HG02973 (cell line): ENCODE data around the gene FHAD1.
A peak's percentile ranks its signal among the peaks of the same experiment; 100 is the strongest.
"Not testable (repeated sequence)": the region's sequence is repeated elsewhere in the genome, so short reads cannot be mapped to it uniquely, and the experiment has no call there.

Source experiments
- ATAC-seq: cut with Tn5 transposase; IDR thresholded peaks from one replicate; pipeline ENCODE4 v1.9.1; 2021; ENCODE audit warnings: moderate library complexity; ENCODE audit not compliant: unreplicated experiment

FHAD1 gene

DNA sequence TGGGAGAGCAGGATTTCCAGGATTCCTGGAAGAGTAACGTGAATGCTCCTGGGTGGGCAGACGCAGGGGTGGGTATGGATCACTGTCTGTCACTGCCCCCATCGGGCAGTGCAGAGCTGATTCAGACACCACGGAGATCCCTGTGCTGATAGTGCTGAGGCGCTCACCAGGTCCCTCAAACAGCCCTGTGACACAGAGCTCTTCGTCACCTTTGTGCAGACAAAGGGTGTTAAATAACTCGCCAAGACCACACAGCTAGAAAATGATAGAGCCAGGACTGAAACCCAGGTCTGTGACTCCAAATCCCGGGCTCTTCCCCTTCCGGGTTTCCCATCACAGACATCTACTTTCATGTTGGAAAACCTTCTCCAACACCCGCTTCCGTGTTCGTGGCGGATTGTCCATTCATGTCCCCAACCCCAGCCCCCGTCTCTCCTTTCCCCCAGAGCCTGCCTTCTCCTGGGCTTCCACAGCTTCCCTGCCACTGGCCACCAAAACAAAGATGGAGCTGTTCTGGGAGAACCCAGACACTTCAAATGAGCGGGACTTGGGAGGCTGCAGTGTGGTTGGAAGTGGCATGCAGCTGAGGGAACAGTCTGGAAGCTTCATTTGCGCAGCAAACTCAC, 165.3 kb downstream of the FHAD1 start:
- ATAC-seq: no peak

DNA sequence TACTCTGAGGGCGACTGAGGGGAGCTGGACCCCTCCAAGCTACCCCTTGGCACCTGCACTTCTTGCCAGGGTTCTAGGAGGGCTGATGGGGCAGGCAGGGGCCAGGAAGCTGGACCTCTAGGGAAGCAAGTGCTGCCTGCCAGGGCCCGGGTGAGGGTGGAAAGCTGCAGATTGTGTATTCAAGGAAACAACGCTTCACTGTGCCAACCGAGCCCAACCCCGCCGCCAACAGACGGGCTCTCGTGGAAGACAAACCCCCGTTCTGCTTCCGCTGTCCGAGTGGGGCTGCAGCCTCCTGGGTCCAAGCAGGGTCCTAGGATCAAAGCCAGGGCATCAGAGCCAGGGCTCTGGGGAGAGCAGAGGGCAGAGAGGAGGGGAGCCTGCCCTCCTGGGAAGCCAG, 165.8 kb downstream of the FHAD1 start:
- ATAC-seq: no peak

DNA sequence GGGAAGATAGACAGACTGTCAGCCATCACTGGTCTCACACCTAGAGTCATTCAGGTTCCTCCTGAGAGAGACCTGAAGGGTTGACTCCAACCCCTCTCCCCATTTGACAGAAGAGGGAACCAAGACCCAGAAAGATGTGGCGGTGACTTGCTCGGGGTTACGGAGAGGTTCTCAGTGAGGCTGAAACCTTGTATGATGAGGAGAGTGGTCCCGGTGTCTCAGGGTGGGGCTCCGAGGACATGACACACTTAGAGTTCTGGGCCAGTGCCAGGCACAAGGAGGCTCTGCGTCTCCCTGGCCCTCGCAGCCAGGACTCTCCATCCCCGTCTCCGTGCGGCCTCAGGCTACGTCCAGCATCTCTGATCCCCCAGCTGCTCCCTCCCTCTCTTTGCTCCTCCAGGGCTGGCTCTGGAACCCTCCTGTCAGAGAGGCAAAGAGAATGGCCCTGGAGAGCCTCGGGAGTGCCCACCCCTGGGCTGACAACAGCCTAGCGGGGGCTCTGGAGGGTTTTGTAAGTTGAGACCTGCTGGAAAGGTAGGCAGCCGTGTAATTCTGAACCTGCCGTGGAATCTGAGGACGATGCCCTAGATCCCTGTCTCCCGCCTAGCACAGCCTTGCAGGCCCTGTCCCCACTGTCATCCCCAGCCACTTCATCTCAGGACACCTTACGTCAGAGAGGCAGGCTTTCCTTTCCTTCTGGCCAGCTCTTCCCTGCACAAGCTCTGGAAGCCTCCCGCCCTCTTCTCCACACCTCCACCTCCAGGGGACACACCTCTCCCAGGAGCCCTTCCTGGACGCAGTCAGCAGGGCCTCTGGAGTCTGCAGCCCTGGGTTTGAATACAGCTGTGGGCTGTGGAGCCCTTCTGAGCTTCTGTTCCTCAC, 166.8 kb downstream of the FHAD1 start:
- ATAC-seq: no peak

DNA sequence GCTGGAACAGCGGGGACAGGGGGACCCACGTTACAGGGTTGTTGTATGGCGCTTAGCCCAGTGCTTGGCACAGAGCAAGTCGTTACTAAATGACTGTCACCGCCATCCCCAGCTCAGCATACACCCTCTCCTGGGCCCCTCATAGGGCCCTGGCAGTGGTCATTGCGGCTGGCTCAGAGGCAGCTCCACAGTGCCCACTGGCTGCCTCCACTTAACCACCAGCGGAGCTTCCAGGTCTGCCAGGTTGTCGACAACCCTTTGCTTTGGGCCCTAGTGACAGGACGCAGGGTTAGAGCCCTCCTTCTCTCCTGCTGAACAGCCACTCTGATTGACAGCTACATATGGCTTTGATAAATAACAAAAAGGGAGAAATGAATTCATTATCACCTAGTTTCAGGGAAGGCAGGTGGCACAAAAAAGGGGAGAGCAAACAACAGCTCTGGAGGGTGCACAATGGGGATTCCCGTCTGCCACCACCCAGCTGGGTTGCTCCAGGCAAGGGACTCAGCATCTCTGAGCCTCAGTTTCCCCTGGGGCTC, 167.5 kb downstream of the FHAD1 start:
- ATAC-seq: no peak

DNA sequence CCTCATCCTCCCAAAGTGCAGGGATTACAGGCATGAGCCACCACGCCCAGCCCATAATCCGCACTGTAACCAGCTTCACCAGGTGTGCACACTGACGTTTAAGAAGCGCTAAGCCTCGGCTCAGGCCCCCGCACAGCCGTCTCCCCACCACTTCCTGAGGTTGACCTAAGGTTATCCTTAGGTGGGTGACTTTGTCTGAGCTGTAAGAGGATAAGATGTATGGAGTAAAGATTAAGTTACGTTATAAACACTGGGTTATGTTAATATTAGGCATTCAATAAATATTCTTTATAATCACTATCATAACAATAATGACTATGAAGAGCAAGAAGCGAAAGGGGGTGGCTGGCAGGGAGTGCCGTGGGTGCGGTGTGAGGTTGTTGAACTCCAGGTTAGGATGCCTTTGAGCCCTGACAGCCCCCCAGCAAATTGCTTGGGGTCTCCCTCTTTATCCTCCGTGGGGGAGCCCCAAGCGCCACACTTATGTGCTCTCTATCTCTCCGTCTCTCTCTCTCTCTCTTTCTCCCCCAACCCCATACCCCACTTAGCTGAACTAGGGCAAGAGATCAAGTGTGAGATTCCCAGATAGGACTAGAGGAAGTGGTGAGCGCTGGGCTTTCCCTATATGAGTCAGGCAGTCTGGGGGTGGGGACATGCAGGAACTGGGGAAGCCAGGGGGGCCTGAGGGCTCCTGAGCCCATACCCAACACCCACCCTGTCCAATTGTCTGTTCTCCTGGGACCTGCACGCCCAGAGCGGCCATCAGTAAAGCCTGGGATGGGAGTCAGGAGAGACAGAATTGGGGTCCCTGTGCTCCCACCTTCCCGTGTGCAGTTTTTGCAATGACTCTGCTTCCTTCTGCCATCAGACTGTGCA, 170.3 kb downstream of the FHAD1 start:
- ATAC-seq: peak; percentile 34

DNA sequence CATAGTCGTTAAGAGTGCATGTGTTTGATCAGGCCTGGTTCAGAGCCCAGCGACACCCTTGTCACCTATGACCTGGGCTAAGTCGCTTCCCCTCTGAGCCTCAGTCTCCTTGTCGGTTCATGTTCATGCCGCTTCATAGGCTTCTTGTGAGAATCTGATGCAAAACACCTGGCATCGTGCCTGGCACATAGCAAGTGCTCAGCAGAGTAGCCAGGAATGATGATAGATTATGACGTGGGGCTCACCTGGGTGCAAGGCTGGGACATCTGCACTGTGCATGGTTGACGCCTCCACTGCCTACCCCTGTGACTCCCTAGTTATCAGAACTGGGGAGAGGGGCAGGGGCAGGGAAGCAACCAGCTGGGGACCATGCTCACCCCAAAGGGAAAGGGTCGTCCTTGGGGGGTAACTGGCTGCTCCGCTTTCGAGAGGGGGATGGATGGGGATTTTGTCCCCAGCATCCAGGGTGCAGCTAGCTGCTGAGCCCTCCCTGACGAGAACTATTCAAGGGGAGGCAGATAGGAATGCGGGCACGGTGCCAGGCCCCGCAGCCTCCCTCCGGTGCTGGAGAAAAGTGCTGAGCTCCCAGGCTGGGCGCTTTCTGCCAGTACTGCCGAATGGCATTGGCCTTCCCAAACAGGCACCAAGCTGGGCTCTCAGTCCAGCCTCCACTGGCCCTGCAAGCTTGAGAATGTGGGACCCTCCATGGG, 171.9 kb downstream of the FHAD1 start:
- no peak for ATAC-seq

DNA sequence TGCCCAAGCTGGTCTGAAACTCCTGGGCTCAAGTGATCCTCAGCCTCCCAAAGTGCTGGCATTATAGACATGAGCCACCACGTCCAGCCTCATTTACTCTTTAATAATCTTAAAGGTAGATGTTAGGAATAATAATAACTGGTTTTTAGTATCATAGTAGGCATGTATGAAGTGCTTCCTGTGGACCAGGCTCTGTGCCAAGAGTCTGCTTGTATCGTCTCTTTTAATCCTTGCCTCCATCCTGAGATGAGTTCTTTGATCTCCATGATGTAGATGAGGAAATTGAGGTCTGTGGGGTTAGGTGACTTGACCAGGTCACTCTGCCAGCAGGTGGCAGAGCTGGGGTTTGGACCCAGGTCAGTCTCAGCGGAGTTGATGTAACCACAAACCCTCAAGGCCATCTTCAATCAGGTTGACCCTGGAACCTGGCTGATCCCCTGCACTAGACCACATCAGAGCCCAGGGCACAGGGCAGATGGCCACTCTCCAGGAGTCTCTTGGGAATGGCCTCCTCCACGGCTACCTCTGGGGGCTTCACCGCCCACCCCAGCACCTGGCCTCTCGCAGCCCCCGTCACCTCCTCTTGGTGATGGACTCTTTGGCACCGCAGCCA, 173.9 kb downstream of the FHAD1 start:
- ATAC-seq: no peak

DNA sequence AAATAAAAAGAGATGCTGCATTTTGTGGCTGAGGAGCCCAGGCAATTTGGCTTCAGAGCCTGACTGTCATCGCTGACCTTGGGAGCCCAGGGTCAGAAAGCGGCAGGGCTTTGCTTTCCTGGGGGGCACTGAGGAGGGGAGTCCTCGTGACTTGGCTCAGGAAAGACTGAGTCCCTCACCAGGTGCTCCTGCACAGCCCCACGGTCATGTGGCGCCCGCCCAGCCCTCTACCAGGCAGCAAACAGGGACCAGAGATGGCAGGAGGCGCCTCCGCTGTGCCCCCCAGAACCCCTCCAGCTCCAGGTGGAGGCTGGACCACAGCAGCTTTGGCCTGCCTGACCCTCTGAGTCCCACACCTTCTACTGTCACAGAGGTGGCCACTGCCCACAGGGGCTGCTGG, 175.8 kb downstream of the FHAD1 start:
- no peak for ATAC-seq

DNA sequence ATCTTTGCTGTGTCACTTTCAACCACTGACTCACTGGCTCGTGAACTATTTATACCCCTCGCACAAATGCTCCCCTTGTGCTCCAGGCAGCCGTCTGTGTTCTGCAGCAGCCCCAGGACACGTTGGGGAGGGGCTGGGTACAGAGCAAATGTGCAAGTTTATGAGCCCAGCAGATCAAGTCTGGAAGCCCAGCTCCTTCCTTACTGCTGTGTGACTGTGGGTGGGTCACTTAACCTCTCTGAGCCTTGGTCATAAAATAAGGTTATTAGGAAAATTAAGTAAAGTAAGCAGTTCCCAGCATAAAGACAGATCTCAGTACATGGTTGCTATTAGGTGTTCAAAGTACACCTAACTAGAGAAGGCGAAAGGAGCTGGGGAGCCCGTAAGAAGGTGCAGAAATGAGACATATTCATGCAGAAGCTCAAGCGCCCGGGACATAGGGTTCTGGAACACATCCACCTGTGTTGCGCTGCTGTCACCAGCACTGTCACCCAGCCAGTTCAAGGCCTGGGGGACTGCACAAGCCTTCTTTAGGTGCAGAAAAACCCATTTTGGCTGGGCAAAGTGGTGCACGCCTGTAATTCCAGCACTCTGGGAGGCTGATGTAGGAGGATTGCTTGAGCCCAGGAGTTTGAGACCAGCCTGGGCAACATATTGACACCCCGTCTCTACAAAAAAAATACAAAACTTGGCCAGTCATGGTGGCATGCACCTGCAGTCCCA, 176.5 kb downstream of the FHAD1 start:
- no peak for ATAC-seq

DNA sequence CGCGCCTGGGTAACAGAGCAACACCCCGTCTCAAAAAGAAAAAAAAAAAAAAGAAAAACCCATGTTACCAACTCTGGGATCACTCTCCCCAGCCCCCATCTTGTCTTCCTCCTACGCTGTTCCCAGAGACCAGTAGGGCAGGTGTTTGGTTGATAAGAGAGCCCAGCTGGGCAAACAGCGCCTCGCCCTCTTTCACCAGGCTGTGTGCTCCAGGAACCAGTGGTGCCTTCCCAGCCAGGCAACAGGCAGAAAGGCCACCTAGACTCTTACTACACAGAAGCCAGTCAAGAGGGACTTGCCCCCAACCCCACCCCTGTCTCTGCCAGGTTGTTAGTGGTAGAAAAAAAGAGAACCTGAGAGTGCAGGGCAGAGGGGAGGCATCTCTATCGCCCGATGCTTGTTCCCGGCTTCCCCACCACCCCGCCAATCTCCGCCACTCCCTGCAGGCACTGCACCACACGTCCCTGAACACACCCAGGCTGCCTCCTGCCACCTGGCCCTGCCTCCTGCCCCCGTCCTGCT, 177.2 kb downstream of the FHAD1 start:
- ATAC-seq: no peak

DNA sequence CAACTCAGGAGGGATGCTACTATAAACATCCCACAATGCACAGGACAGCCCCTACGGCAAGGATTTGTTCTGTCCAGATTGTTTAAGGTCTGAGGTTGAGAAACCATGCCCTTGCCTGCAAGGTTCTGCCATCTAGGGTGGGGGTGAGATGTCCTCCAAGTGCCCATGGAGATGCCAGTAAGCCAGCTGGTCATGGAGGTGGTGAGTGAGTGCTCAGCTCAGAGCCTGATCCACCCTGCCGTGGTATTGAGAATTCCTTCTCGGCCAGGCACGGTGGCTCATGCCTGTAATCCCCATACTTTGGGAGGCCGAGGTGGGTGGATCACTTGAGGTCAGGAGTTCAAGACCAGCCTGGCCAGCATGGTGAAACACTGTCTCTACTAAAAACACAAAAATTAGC, 178.0 kb downstream of the FHAD1 start:
- no peak for ATAC-seq

DNA sequence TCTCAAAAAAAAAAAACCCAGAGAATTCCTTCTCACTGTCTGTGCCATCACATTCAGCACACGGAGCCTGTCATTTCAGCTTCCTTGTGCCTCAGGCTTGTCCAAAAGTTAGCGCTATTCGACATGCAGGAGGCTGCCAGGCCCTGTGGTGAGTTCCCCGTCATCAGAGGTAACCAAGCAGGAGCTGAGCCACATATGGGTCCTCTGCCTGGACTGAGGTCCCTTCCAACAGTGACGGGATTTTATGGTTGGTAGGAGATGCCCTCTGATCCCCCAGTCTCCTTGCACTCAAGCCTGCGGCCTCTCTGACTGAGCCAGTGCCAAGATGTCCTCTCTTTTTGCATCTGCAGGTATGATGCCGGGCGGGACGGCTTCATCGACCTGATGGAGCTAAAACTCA, 178.5 kb downstream of the FHAD1 start:
- ATAC-seq: no peak

DNA sequence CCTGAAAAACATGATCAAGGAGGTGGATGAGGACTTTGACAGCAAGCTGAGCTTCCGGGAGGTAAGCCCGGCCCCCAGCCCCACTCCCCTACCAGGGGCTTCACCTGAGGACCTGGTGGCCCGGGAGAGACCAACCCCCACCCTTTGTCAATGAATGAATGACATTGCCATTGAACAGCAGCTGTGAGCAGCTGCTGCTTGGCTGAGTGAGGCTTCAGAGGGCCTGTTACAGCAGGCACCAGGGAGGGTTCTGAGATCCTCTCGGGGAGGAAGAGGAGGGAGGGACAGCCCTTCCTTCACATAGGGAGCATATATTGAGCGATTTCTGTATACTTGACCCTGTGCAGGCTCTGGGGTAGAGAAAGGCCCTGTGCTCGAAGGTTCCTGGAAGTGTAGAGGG, 178.9 kb downstream of the FHAD1 start:
- ATAC-seq: no peak

DNA sequence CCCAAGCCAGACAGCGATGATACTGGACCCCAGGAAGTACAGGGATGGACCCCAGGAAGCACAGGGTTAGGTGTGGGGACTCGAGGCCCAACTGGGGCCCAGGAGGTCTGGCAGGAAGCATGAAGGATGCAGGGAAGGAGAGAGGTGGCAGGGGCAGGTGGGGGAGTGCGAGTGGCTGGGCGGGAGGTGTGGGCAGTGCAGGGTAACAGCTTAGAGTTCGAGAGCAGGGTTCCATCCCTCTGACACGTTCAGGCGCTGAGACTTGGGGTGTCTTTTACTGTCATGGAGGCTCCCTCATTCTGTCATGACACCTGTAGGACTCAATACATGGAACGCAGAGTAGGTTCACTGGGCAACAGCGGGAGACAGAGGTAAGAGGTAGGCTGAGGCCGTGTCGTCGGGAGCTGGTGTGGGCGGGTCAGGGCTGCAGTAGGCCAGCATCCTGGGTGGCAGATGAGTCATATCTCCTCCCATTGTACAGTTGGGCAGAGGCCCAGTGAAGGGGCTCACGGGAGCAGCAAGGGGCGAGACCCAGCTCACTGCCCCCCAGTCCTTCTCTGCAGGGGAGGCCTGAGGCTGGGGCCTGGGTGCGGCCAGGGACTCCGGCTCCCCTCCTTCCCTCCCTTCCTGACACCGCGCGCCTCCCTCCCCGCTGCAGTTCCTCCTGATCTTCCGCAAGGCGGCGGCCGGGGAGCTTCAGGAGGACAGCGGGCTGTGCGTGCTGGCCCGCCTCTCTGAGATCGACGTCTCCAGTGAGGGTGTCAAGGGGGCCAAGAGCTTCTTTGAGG, 179.7 kb downstream of the FHAD1 start:
- no peak for ATAC-seq

DNA sequence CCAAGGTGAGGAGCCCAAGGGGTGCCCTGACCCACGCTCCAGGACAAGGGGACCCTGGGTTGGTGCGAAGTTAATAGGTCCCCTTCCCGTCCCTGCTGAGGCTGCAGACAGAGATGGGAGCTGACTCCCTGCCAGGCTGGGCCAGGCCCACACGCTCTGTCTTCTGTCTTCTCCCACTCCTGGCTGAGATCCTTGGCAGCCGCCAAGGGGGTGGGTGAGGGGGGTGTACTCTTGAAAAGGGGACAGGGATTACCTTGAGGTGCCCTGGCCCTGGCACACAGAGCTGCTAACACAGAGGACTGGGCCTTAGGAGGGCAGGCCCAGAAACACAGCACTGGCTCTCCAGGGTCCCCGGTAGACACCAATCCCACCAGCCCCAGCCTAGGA, 180.2 kb downstream of the FHAD1 start:
- ATAC-seq: no peak

DNA sequence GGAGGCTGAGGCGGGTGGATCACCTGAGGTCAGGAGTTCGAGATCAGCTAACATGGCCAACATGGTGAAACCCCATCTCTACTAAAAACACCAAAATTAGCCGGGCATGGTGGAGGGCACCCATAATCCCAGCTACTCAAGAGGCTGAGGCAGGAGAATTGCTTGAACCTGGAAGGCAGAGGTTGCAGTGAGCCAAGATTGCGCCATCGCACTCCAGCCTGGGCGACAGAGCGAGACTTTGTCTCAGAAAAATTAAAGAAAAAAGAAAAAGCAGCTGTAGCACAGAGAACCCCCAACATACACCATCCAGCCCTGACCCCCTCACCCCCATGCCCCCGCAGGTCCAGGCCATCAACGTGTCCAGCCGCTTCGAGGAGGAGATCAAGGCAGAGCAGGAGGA, 181.2 kb downstream of the FHAD1 start:
- not testable (repeated sequence) for ATAC-seq

DNA sequence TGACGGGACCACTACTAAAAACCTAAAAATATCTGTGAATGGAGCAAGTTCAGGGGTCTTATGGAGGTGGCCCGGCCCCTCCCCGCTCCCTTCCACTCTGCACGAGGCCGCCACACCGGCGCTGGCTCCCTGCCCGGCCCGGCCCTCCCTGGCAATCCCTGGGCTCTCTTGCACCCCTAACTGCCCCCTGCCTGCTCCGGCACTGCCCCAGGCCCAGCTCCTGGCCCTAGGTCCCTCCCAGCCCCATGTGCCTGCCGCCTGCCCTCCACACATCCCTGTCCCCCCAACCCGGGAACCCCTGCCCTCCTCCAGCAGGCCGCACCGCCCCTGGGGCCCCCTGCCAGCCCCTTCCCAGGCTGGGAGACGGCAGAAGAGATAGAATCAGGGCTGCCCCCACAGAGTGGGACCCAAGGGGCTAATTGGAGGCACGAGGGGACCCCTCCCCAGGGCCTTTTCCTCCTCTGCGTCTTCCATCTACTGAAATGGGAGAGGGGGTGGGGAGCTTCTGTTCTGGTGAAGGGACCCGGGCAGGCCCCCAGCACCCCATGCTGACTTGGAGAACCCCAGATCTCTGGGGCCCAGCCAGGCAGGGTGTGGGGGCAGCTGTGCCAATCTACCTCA, 181.9 kb downstream of the FHAD1 start:
- ATAC-seq: no peak

DNA sequence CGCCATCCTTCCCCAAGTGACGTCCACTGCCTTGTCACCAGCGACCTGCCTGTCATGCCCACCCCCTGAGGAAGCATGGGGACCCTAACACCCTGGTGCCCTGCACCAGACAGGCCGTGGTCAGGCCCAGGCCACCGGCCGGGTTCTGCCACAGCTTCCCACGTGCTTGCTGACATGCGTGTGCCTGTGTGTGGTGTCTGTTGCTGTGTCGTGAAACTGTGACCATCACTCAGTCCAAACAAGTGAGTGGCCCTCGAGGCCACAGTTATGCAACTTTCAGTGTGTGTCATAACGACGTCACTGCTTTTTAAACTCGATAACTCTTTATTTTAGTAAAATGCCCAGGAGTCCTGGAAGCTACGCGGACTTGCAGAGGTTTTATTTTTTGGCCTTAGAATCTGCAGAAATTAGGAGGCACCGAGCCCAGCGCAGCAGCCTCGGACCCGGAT, 182.7 kb downstream of the FHAD1 start:
- ATAC-seq: no peak
